ENCODE data around the gene CEP162.
"Not testable (repeated sequence)": the region's sequence is repeated elsewhere in the genome, so short reads cannot be mapped to it uniquely, and the experiment has no call there.

CEP162 gene

GRCh38 chr6:84086545-84087429, 140.7 kb downstream of the CEP162 start:
- no peak for TF ChIP-seq CTCF (IDR thresholded peaks at IDR 0.05; ENCODE audit: low read depth, low read length)
- DNase-seq (ENCODE audit: low read depth, low spot score) = no peak
- no peak overlapping the region for H3K4me3 ChIP-seq (ENCODE audit: low read depth, low read length)
- in situ Hi-C loops (cut with HindIII; ENCODE audit: low sequenced_read_pairs) = no loop called here

- no peak for DNase-seq (ENCODE audit: low read depth, low spot score)
- TF ChIP-seq CTCF (IDR thresholded peaks at IDR 0.05; ENCODE audit: low read depth, low read length) = no peak
- H3K4me3 ChIP-seq (ENCODE audit: low read depth, low read length) = no peak overlapping the region
- in situ Hi-C loops (cut with HindIII; ENCODE audit: low sequenced_read_pairs) = no loop called here
Observed at GRCh38 chr6:84086056-84086455, 141.4 kb downstream of the CEP162 start.

- H3K4me3 ChIP-seq (ENCODE audit: low read depth, low read length); DNase-seq (ENCODE audit: low read depth, low spot score); in situ Hi-C loops (cut with HindIII; ENCODE audit: low sequenced_read_pairs): not testable (repeated sequence)
Observed at GRCh38 chr6:84084705-84085104, 142.7 kb downstream of the CEP162 start.

GRCh38 chr6:84082689-84083265, 144.7 kb downstream of the CEP162 start:
- no peak for TF ChIP-seq CTCF (IDR thresholded peaks at IDR 0.05; ENCODE audit: low read depth, low read length)
- in situ Hi-C loops (cut with HindIII; ENCODE audit: low sequenced_read_pairs) = no loop called here
- no peak for DNase-seq (ENCODE audit: low read depth, low spot score)
- no peak overlapping the region for H3K4me3 ChIP-seq (ENCODE audit: low read depth, low read length)

GRCh38 chr6:84081222-84081621, 146.2 kb downstream of the CEP162 start:
- DNase-seq (ENCODE audit: low read depth, low spot score) = no peak
- no peak overlapping the region for H3K4me3 ChIP-seq (ENCODE audit: low read depth, low read length)
- TF ChIP-seq CTCF (IDR thresholded peaks at IDR 0.05; ENCODE audit: low read depth, low read length) = no peak
- in situ Hi-C loops (cut with HindIII; ENCODE audit: low sequenced_read_pairs) = no loop called here

- no peak for DNase-seq (ENCODE audit: low read depth, low spot score)
- in situ Hi-C loops (cut with HindIII; ENCODE audit: low sequenced_read_pairs) = no loop called here
Observed at GRCh38 chr6:84078335-84078734, 149.1 kb downstream of the CEP162 start.

More at GRCh38 chr6:84078335-84078734, 149.1 kb downstream of the CEP162 start:
- no peak for TF ChIP-seq CTCF (IDR thresholded peaks at IDR 0.05; ENCODE audit: low read depth, low read length)
- no peak overlapping the region for H3K4me3 ChIP-seq (ENCODE audit: low read depth, low read length)

Data from astrocyte of the spinal cord (primary cell).